Mucosa of stomach (tissue), 1 donor: ENCODE results near the gene TBPL2.
"Not testable (repeated sequence)": the region's sequence is repeated elsewhere in the genome, so short reads cannot be mapped to it uniquely, and the experiment has no call there.

Source experiments
- H3K27me3 ChIP-seq: one replicate; pipeline ENCODE4 v1.7.0; 2013; ENCODE audit warnings: mild to moderate bottlenecking, low read length; ENCODE audit not compliant: control insufficient read depth, insufficient read depth
- H3K36me3 ChIP-seq: one replicate; pipeline ENCODE4 v1.7.0; 2013; ENCODE audit warnings: low read length; ENCODE audit not compliant: control insufficient read depth, insufficient read depth
- H3K4me1 ChIP-seq: one replicate; pipeline ENCODE4 v1.7.0; 2013; ENCODE audit warnings: mild to moderate bottlenecking, low read length; ENCODE audit not compliant: control insufficient read depth, insufficient read depth
- H3K4me3 ChIP-seq: one replicate; pipeline ENCODE4 v1.7.0; 2013; ENCODE audit warnings: low read length
- H3K9ac ChIP-seq: one replicate; pipeline ENCODE4 v1.7.0; 2013; ENCODE audit warnings: mild to moderate bottlenecking, low read length, moderate library complexity
- H3K9me3 ChIP-seq: one replicate; pipeline ENCODE4 v1.7.0; 2013; ENCODE audit warnings: mild to moderate bottlenecking, low read length, moderate library complexity; ENCODE audit not compliant: control insufficient read depth
- donor health status: Pancreatic carcinoma.

The TBPL2 gene

DNA sequence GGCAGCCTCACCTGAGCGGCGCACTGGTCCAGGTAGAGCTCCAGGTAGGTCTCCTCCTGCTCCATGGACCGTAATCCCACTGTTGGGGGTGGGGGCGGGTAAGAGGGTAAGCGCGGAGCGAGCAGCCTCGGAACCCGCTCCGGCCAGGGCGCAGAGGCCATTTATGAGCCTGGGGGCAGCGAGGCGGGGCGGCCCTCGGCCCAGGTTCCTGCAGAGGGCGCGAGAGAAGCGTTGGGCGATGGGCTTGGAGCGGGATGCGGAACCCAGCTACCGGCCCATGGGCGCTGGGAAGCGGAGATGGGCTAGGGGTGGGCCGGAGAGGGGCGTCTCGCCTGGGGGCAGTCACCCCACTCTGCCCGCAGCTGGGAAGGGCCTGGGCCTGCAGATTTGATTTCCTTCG lies at the start of gene TBPL2:
Gene TBPL2 (minus strand): TSS at position 232 of the 400 bp plus-strand sequence. CDS start 167 bp downstream, at position 65.
- H3K4me1 ChIP-seq = no peaks in the 10 kb centered on the region
- no peak within 1 kb of the TSS for H3K4me3 ChIP-seq
- H3K9me3 ChIP-seq = no peaks in the 10 kb centered on the region
- no peaks in the 10 kb centered on the region for H3K36me3 ChIP-seq
- peaks cover 4% of the 10 kb centered on the region for H3K27me3 ChIP-seq
- H3K9ac ChIP-seq = no peak within 1 kb of the TSS

GRCh38 chr14:55488204-55488603 lies 47.8 kb upstream of the TBPL2 start:
- Histone ChIP-seq H3K27me3 (no peaks in the 10 kb centered on the region), H3K36me3 (no peaks in the 10 kb centered on the region), H3K4me1 (no peaks in the 10 kb centered on the region), H3K9ac (no peak overlapping the region), H3K9me3 (no peaks in the 10 kb centered on the region), H3K4me3 (no peak overlapping the region)

- Histone ChIP-seq H3K27me3 (no peaks in the 10 kb centered on the region), H3K9me3 (no peaks in the 10 kb centered on the region), H3K4me3 (no peak overlapping the region), H3K4me1 (no peaks in the 10 kb centered on the region), H3K36me3 (no peaks in the 10 kb centered on the region), H3K9ac (no peak overlapping the region)
Observed at GRCh38 chr14:55482936-55483605, 42.7 kb upstream of the TBPL2 start.

DNA sequence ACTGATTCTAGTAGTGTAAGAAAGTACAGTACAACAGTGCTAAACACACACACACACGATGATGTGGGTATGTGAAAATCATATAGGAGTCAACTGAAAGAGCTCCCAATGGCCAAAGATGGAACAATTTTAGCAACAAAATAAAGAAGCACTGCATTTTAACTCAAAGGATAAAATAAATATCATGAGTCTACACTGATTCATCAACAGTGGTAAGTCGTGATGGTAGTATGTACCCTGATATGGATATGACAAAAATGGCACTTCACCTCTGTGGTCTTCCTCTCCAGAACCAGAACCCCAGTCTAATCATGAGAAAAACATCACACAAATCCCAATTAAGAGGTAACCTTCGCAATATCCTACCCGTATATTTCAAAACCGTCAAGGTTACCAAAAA lies 41.4 kb upstream of the TBPL2 start:
- H3K9ac ChIP-seq = no peak overlapping the region
- no peak overlapping the region for H3K4me3 ChIP-seq
- H3K36me3 ChIP-seq = no peaks in the 10 kb centered on the region
- no peaks in the 10 kb centered on the region for H3K27me3 ChIP-seq
- H3K4me1 ChIP-seq = no peaks in the 10 kb centered on the region
- H3K9me3 ChIP-seq = no peaks in the 10 kb centered on the region

- no peaks in the 10 kb centered on the region for H3K36me3 ChIP-seq
- no peak overlapping the region for H3K4me3 ChIP-seq
- no peaks in the 10 kb centered on the region for H3K4me1 ChIP-seq
- H3K9ac ChIP-seq = no peak overlapping the region
- H3K9me3 ChIP-seq = no peaks in the 10 kb centered on the region
- no peaks in the 10 kb centered on the region for H3K27me3 ChIP-seq
Observed at GRCh38 chr14:55477680-55478079, 37.3 kb upstream of the TBPL2 start.

GRCh38 chr14:55476448-55476847 lies 36.0 kb upstream of the TBPL2 start:
- H3K9ac ChIP-seq, H3K4me3 ChIP-seq, H3K4me1 ChIP-seq, H3K27me3 ChIP-seq, H3K9me3 ChIP-seq, H3K36me3 ChIP-seq: not testable (repeated sequence)

DNA sequence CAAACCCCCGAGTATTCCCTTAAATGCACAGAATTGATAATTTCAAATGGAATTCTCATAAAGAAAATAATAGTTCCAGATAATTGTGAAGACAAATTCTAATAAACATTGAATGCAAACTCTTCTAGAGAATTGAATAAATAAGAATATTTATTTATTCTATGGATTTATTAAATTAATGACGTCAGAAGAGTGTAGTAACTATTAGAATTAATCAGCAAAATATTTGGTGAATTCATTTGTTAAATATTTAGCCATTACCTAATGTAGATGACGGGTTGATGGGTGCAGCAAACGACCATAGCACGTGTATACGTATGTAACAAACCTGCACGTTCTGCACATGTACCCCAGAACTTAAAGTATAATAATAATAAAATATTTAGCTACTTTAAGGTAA lies 33.4 kb upstream of the TBPL2 start:
- Histone ChIP-seq H3K36me3 (no peaks in the 10 kb centered on the region), H3K4me3 (no peak overlapping the region), H3K9ac (no peak overlapping the region), H3K4me1 (no peaks in the 10 kb centered on the region), H3K27me3 (no peaks in the 10 kb centered on the region), H3K9me3 (no peaks in the 10 kb centered on the region)

- Histone ChIP-seq H3K4me3 (no peak overlapping the region), H3K4me1 (no peaks in the 10 kb centered on the region), H3K9ac (no peak overlapping the region), H3K36me3 (no peaks in the 10 kb centered on the region), H3K27me3 (peaks cover 5% of the 10 kb centered on the region), H3K9me3 (no peaks in the 10 kb centered on the region)
Observed at GRCh38 chr14:55470025-55470424, 29.6 kb upstream of the TBPL2 start.

DNA sequence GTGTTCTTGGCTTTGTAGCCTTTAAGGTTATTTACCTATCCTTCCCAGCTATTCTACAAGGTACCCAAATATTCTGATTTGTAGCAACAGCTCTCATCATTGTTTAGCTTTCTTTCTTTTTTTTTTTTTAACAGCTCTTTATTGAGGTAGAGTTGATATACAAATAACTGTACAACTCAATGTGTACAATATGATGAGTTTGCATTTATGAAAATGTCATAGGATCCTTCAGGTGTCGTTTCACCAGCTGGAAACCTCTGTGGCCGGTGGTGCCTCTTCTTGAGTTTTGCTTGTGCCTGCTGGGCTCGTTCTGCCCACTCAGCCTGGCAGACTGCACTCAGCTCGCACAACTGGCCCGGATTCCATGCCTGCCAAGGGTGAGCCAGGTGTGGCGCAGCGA lies 26.9 kb upstream of the TBPL2 start:
- no peaks in the 10 kb centered on the region for H3K36me3 ChIP-seq
- H3K27me3 ChIP-seq = peaks cover 5% of the 10 kb centered on the region
- H3K4me3 ChIP-seq = no peak overlapping the region
- H3K9ac ChIP-seq = no peak overlapping the region
- H3K4me1 ChIP-seq = no peaks in the 10 kb centered on the region
- no peaks in the 10 kb centered on the region for H3K9me3 ChIP-seq

DNA sequence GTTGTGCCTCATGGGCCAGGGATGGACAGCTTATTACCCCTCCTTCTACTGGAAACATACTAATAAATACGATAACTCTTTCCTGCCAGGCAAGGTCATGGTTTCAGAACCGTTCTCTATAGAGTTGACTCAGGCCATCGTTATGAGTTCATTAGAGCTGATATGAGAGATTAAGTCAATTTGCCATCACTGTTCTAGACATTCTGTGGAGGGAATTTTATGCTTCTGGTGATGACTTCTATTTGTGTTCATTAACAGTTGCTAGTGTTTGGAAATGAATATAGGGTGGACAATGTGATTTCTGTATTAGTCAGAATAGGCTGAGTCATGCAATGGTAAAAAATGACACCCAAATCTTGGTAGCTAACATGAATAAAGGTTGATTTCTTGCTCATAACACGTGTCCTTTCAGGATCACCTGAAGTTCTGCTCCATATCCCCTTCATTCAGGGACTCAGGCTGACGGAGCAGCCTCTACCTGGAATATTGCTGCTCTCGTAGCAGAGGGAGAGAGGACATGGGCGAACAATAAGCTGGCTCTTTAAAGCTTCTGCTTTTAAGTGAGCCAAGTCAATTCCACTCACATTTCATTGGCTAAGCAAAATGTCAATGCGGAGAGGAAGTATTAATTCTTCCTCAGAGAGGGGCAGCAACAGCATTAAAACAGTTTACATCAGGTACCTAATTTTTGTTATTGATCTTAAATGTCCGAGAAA lies 18.5 kb upstream of the TBPL2 start:
- peaks cover 14% of the 10 kb centered on the region for H3K4me1 ChIP-seq
- H3K36me3 ChIP-seq = no peaks in the 10 kb centered on the region
- H3K9me3 ChIP-seq = no peaks in the 10 kb centered on the region
- H3K4me3 ChIP-seq = no peak overlapping the region
- no peaks in the 10 kb centered on the region for H3K27me3 ChIP-seq
- no peak overlapping the region for H3K9ac ChIP-seq

DNA sequence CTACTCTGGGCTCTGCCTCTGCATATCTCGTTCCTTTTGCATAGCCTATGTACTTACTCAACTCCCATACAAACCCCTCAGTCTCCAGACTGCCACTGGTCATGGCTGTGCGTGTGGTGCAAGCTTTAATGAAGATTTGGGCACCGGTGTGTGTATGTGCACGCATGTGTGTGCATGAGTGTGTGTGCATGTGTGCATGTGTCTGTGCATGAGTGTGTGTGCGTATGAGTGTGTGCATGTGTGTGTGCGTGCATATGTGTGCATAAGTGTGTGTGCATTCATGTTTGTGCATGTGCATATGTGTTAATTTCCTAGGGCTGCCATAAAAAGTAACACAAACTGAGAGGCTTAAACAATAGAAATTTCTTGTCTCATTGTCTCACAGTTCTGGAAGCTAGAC lies 17.1 kb upstream of the TBPL2 start:
- Histone ChIP-seq H3K4me1 (peaks cover 14% of the 10 kb centered on the region), H3K27me3 (no peaks in the 10 kb centered on the region), H3K4me3 (no peak overlapping the region), H3K36me3 (no peaks in the 10 kb centered on the region), H3K9ac (no peak overlapping the region), H3K9me3 (no peaks in the 10 kb centered on the region)

DNA sequence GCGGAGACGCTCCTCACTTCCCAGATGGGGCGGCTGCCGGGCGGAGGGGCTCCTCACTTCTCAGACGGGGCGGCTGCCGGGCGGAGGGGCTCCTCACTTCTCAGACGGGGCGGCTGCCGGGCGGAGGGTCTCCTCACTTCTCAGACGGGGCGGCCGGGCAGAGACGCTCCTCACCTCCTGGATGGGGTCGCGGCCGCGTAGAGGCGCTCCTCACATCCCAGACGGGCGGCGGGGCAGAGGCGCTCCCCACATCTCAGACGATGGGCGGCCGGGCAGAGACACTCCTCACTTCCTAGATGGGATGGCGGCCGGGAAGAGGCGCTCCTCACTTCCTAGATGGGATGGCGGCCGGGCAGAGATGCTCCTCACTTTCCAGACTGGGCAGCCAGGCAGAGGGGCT lies 16.0 kb upstream of the TBPL2 start:
- not testable (repeated sequence) for H3K4me3 ChIP-seq, H3K9ac ChIP-seq, H3K36me3 ChIP-seq, H3K27me3 ChIP-seq, H3K9me3 ChIP-seq
- peaks cover 18% of the 10 kb centered on the region for H3K4me1 ChIP-seq
